ENCODE data around the gene UBIAD1. TPM values are rescaled to one million over a fixed set of nuclear protein-coding genes. Genes with fewer than 3 reads are reported as not detected.

The UBIAD1 gene
- total RNA-seq, 2 donors from 2014 or later, result 5.9 to 12.7 TPM

GRCh38 chr1:11273595-11274234, 717 bp downstream of the UBIAD1 start:
- no peaks in the 10 kb centered on the region for H3K27me3 ChIP-seq
- 4 to 7% methylated on average over 16 to 22 of the region's 22 CpGs for WGBS, 2 donors

GRCh38 chr1:11279152-11279551, 6.2 kb downstream of the UBIAD1 start:
- Histone ChIP-seq H3K36me3 (replicated peaks in 1 of 2; ENCODE audit: insufficient read depth in 1 of 2, low read depth in 2 of 2) (no peaks in the 10 kb centered on the region), H3K9me3 (no peaks in the 10 kb centered on the region), H3K27ac (no peak overlapping the region), H3K4me1 (peaks cover 40% of the 10 kb centered on the region), H3K4me3 (no peak overlapping the region), H3K27me3 (no peaks in the 10 kb centered on the region)
- DNase-seq (no peak), ATAC-seq (no peak)
- TF ChIP-seq POLR2A (IDR thresholded peaks at IDR 0.05), result no peak
- no peak for TF ChIP-seq CTCF (IDR thresholded peaks at IDR 0.05)
- WGBS, 2 donors, result 78 to 87% methylated on average over 5 of the region's 5 CpGs
- intact Hi-C loops (cut with DNase I), result no loop called here

More at GRCh38 chr1:11273595-11274234, 717 bp downstream of the UBIAD1 start:
- Histone ChIP-seq H3K4me1 (peaks cover 39% of the 10 kb centered on the region), H3K27ac (peak overlapping the region; percentile 68 to 97 (median 92)), H3K4me3 (peak overlapping the region; percentile 88 to 94), H3K9me3 (no peaks in the 10 kb centered on the region), H3K36me3 (replicated peaks in 1 of 2; ENCODE audit: insufficient read depth in 1 of 2, low read depth in 2 of 2) (no peaks in the 10 kb centered on the region)
- TF ChIP-seq POLR2A (IDR thresholded peaks at IDR 0.05), result no peak
- TF ChIP-seq CTCF (IDR thresholded peaks at IDR 0.05), result no peak
- ATAC-seq, result peak; percentile 18
- DNase-seq, result no peak
- intact Hi-C loops (cut with DNase I), result no loop called here

GRCh38 chr1:11279630-11280029, 6.6 kb downstream of the UBIAD1 start:
- H3K36me3 ChIP-seq (replicated peaks in 1 of 2; ENCODE audit: insufficient read depth in 1 of 2, low read depth in 2 of 2), result no peaks in the 10 kb centered on the region
- H3K4me1 ChIP-seq, result peaks cover 35% of the 10 kb centered on the region
- WGBS, 2 donors, result 93 to 100% methylated on average over 1 of the region's 1 CpG
- DNase-seq (no peak), ATAC-seq (no peak)
- H3K4me3 ChIP-seq, result no peak overlapping the region
- no peaks in the 10 kb centered on the region for H3K9me3 ChIP-seq
- no peaks in the 10 kb centered on the region for H3K27me3 ChIP-seq
- TF ChIP-seq CTCF (IDR thresholded peaks at IDR 0.05) (no peak), POLR2A (IDR thresholded peaks at IDR 0.05) (no peak)
- no peak overlapping the region for H3K27ac ChIP-seq
- intact Hi-C loops (cut with DNase I), result no loop called here

GRCh38 chr1:11280719-11281376, 7.8 kb downstream of the UBIAD1 start:
- Histone ChIP-seq H3K4me1 (peaks cover 23% of the 10 kb centered on the region), H3K4me3 (no peak overlapping the region), H3K36me3 (replicated peaks in 1 of 2; ENCODE audit: insufficient read depth in 1 of 2, low read depth in 2 of 2) (peaks cover 0 to 4% of the 10 kb centered on the region in 2 donors), H3K27ac (no peak overlapping the region), H3K27me3 (no peaks in the 10 kb centered on the region), H3K9me3 (no peaks in the 10 kb centered on the region)
- no peak for TF ChIP-seq POLR2A (IDR thresholded peaks at IDR 0.05)
- no peak for TF ChIP-seq CTCF (IDR thresholded peaks at IDR 0.05)
- intact Hi-C loops (cut with DNase I), result no loop called here
- 70 to 87% methylated on average over 4 of the region's 4 CpGs for WGBS, 2 donors
- ATAC-seq (no peak), DNase-seq (no peak)
